Osteoblast (primary cell): ENCODE data around the gene CXCR3. TPM values are rescaled to one million over a fixed set of nuclear protein-coding genes. Genes with fewer than 3 reads are reported as not detected.

Source experiments
- DNase-seq: peaks from one replicate; pipeline ENCODE4 v3.0.0; 2011; ENCODE audit warnings: low spot score, mixed read lengths; ENCODE audit not compliant: insufficient read length; ENCODE audit errors: missing footprints
- H2AFZ ChIP-seq: 2 replicates; pipeline ENCODE4 v1.6.0; 2011; ENCODE audit warnings: mild to moderate bottlenecking, low read length
- H3K27ac ChIP-seq: 2 replicates; pipeline ENCODE4 v1.5.1; 2011; ENCODE audit warnings: mild to moderate bottlenecking, low read depth, low read length, moderate library complexity
- H3K27me3 ChIP-seq: 2 replicates; pipeline ENCODE4 v1.6.0; 2012; ENCODE audit warnings: mild to moderate bottlenecking, control low read depth, inconsistent platforms, low read length, moderate library complexity; ENCODE audit not compliant: insufficient read depth
- H3K36me3 ChIP-seq: 2 replicates; pipeline ENCODE4 v1.5.1; 2011; ENCODE audit warnings: mild to moderate bottlenecking, low read length, control low read depth, moderate library complexity; ENCODE audit not compliant: insufficient read depth
- H3K4me1 ChIP-seq: 2 replicates; pipeline ENCODE4 v1.5.1; 2011; ENCODE audit warnings: mild to moderate bottlenecking, low read length, control low read depth, moderate library complexity; ENCODE audit not compliant: insufficient read depth
- H3K4me2 ChIP-seq: 2 replicates; pipeline ENCODE4 v1.6.0; 2011; ENCODE audit warnings: mild to moderate bottlenecking, low read length; ENCODE audit not compliant: insufficient read depth
- H3K4me3 ChIP-seq: fragments of 200-600 bp; sonication (generic); 3 replicates; pipeline ENCODE4 v1.5.1; 2012; ENCODE audit warnings: mild to moderate bottlenecking, low read length, inconsistent platforms; ENCODE audit not compliant: insufficient read depth
- H3K79me2 ChIP-seq: 2 replicates; pipeline ENCODE4 v1.6.0; 2012; ENCODE audit warnings: mild to moderate bottlenecking, low read length, control low read depth, inconsistent platforms; ENCODE audit not compliant: insufficient read depth
- H3K9me3 ChIP-seq: 2 replicates; pipeline ENCODE4 v1.5.1; 2011; ENCODE audit warnings: low read depth, low read length, control low read depth
- H4K20me1 ChIP-seq: 2 replicates; pipeline ENCODE4 v1.6.0; 2012; ENCODE audit warnings: mild to moderate bottlenecking, low read length, control low read depth; ENCODE audit not compliant: insufficient read depth
- total RNA-seq: library from RNA; depleted of rRNA; stranded (reverse); fragments of >200 nt; gene quantifications from 2 replicates; pipeline ENCODE4 v1.2.3, GENCODE V29; 2012
- TF ChIP-seq, protein P1 (sequence below): IDR thresholded peaks from 2 replicates; pipeline ENCODE4 v1.5.1; 2011; ENCODE audit warnings: mild to moderate bottlenecking, low read depth, low read length, moderate library complexity; ENCODE audit errors: extremely low read depth

The CXCR3 gene
- total RNA-seq, 1 donor = not detected

DNA sequence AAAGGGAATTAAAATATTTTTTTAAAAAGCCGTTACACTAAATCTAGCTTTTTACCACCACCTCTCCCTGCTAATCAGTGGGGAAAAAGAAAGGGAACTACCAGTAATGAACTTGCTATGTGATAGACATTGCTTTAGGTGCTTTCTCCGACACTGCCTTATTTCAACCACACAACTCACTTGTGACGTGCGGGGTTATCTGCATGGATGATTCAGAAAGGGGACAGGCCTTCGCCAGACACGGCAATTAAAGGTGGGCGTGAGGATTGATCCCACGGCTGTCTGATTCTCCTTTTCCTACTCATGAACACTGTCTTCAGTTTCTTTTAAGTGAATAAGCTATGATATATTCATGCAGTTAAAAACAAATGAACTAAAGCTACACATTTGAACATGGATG lies 882 bp upstream of the CXCR3 start:
- Histone ChIP-seq H3K4me2 (no peak overlapping the region), H3K36me3 (no peaks in the 10 kb centered on the region), H3K4me3 (no peak overlapping the region), H3K9me3 (no peaks in the 10 kb centered on the region), H4K20me1 (peaks cover 10% of the 10 kb centered on the region), H2AFZ (no peak overlapping the region), H3K27ac (no peak overlapping the region), H3K79me2 (no peaks in the 10 kb centered on the region), H3K27me3 (no peaks in the 10 kb centered on the region), H3K4me1 (no peaks in the 10 kb centered on the region)
- DNase-seq = no peak
- TF ChIP-seq, protein P1, sequence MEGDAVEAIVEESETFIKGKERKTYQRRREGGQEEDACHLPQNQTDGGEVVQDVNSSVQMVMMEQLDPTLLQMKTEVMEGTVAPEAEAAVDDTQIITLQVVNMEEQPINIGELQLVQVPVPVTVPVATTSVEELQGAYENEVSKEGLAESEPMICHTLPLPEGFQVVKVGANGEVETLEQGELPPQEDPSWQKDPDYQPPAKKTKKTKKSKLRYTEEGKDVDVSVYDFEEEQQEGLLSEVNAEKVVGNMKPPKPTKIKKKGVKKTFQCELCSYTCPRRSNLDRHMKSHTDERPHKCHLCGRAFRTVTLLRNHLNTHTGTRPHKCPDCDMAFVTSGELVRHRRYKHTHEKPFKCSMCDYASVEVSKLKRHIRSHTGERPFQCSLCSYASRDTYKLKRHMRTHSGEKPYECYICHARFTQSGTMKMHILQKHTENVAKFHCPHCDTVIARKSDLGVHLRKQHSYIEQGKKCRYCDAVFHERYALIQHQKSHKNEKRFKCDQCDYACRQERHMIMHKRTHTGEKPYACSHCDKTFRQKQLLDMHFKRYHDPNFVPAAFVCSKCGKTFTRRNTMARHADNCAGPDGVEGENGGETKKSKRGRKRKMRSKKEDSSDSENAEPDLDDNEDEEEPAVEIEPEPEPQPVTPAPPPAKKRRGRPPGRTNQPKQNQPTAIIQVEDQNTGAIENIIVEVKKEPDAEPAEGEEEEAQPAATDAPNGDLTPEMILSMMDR = no peak

DNA sequence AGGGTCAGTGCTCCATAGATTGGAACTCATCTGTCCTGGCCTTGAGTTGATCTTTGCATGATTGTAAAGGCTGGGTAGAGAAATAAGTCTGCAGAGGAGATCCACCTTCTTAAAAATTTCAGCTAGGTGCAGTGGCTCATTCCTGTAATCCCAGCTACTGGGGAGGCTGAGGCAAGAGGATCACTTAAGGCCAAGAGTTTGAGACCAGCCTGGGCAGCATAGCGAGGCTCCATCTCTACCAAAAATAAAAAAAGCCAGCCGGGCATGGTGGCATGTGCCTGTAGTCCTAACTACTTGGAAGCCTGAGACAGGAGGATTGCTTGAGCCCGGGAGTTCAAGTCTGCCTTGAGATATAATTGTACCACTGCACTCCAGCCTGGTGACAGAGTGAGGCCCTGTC lies 476 bp upstream of the CXCR3 start:
- TF ChIP-seq, protein P1 = no peak
- Histone ChIP-seq H2AFZ (no peak overlapping the region), H3K36me3 (no peaks in the 10 kb centered on the region), H3K79me2 (no peaks in the 10 kb centered on the region), H3K4me2 (no peak overlapping the region), H3K4me3 (no peak overlapping the region), H3K27me3 (no peaks in the 10 kb centered on the region), H3K4me1 (no peaks in the 10 kb centered on the region), H3K9me3 (no peaks in the 10 kb centered on the region), H3K27ac (no peak overlapping the region), H4K20me1 (peaks cover 10% of the 10 kb centered on the region)
- DNase-seq = no peak

DNA sequence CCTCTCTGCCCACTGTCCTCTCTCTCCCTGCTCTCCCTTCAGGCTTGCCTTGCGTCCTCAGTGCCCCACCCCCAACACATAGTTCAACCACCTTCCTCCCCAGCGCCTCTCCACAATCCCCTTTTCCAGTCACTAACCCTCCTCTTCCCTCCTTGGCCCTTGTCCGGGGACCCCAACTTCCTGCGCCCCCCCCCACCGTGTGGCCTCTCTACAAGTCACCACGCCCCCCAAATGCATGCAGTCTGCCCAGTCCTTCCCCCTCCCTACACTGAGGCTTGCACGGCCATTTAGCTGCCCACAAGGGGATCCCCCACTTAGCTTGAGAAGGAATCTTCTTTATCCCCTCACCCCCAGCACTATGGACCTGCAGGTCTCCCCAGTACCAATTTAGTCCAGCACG lies 569 bp downstream of the CXCR3 start:
- peaks cover 10% of the 10 kb centered on the region for H4K20me1 ChIP-seq
- H3K27me3 ChIP-seq = peaks cover 3% of the 10 kb centered on the region
- peaks cover 9% of the 10 kb centered on the region for H3K36me3 ChIP-seq
- H3K79me2 ChIP-seq = no peaks in the 10 kb centered on the region
- peak; percentile 63 for DNase-seq
- H2AFZ ChIP-seq = no peak overlapping the region
- no peaks in the 10 kb centered on the region for H3K4me1 ChIP-seq
- no peak overlapping the region for H3K4me3 ChIP-seq
- H3K9me3 ChIP-seq = no peaks in the 10 kb centered on the region
- no peak overlapping the region for H3K4me2 ChIP-seq
- H3K27ac ChIP-seq = no peak overlapping the region
- TF ChIP-seq, protein P1 = no peak

DNA sequence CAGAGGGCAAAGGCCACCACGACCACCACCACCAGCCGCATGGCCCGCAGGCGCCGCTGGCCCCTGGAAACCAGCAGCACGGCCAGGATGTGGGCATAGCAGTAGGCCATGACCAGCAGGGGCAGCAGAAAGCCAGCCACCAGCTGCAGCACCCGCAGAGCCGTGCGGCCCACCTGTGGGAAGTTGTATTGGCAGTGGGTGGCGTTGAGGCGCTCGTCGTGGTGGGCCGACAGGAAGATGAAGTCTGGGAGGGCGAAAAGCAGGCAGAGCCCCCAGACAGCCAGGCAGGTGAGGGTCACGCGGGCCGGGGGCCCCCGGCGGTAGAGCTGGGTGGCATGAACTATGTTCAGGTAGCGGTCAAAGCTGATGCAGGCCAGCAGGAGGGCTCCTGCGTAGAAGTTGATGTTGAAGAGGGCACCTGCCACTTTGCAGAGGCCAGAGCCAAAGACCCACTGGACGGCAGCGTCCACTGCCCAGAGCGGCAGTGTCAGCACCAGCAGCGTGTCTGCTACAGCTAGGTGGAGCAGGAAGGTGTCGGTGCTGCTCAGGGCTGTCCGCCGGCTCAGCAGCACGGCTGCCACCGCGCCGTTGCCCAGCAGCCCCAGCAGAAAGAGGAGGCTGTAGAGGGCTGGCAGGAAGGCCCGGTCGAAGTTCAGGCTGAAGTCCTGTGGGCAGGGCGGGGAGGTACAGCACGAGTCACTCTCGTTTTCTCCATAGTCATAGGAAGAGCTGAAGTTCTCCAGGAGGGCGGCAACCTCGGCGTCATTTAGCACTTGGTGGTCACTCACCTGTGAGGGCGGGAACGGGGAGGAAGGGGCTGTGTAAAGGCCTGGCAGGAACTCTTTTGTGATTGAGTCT lies 1.4 kb downstream of the CXCR3 start:
- H3K79me2 ChIP-seq = no peaks in the 10 kb centered on the region
- TF ChIP-seq, protein P1 = no peak
- H3K4me3 ChIP-seq = no peak overlapping the region
- no peaks in the 10 kb centered on the region for H3K4me1 ChIP-seq
- DNase-seq = peak; percentile 52
- no peak overlapping the region for H3K27ac ChIP-seq
- peaks cover 7% of the 10 kb centered on the region for H4K20me1 ChIP-seq
- H3K9me3 ChIP-seq = no peaks in the 10 kb centered on the region
- no peak overlapping the region for H3K4me2 ChIP-seq
- H2AFZ ChIP-seq = no peak overlapping the region
- H3K36me3 ChIP-seq = peaks cover 16% of the 10 kb centered on the region
- H3K27me3 ChIP-seq = peaks cover 5% of the 10 kb centered on the region
